Neuron (in vitro differentiated cells): ENCODE data around the gene RPRD2.

Experiments
- H2AFZ ChIP-seq: one replicate; pipeline ENCODE4 v1.6.1; 2013; ENCODE audit warnings: low read depth, mild to moderate bottlenecking, inconsistent platforms, low read length, moderate library complexity
- H3K27me3 ChIP-seq: one replicate; pipeline ENCODE4 v1.6.1; 2013; ENCODE audit warnings: low read length; ENCODE audit not compliant: insufficient read depth
- H3K36me3 ChIP-seq: one replicate; pipeline ENCODE4 v1.6.1; 2013; ENCODE audit warnings: low read length; ENCODE audit not compliant: insufficient read depth
- H3K4me1 ChIP-seq: one replicate; pipeline ENCODE4 v1.6.1; 2013; ENCODE audit warnings: low read length; ENCODE audit not compliant: insufficient read depth
- H3K4me3 ChIP-seq: 2 replicates; pipeline ENCODE4 v1.5.1; 2013; ENCODE audit warnings: mild to moderate bottlenecking, low read length, moderate library complexity
- H3K9me3 ChIP-seq: one replicate; pipeline ENCODE4 v1.6.1; 2013; ENCODE audit warnings: low read length

RPRD2 gene

GRCh38 chr1:150486966-150487762 lies 123.2 kb downstream of the RPRD2 start, which contains the start of gene TARS2:
TARS2 (plus strand) TSS chr1:150487419; CDS start chr1:150487451, 32 bp downstream.
- Histone ChIP-seq H2AFZ (peak within 1 kb of the TSS; percentile 41), H3K4me1 (peaks cover 8% of the 10 kb centered on the region)

GRCh38 chr1:150487763-150488115 lies 123.8 kb downstream of the RPRD2 start:
- H3K27me3 ChIP-seq, result no peaks in the 10 kb centered on the region
- H2AFZ ChIP-seq, result peak overlapping the region; percentile 41
- H3K4me3 ChIP-seq, result peak overlapping the region; percentile 75
- H3K36me3 ChIP-seq, result peaks cover 30% of the 10 kb centered on the region
- no peaks in the 10 kb centered on the region for H3K9me3 ChIP-seq
- peaks cover 8% of the 10 kb centered on the region for H3K4me1 ChIP-seq

More at GRCh38 chr1:150486966-150487762, 123.2 kb downstream of the RPRD2 start, which contains the start of gene TARS2:
- H3K9me3 ChIP-seq, result no peaks in the 10 kb centered on the region
- H3K4me3 ChIP-seq, result peak within 1 kb of the TSS; percentile 75
- no peaks in the 10 kb centered on the region for H3K27me3 ChIP-seq
- peaks cover 26% of the 10 kb centered on the region for H3K36me3 ChIP-seq

- Histone ChIP-seq H3K4me1 (peaks cover 2% of the 10 kb centered on the region), H3K4me3 (no peak overlapping the region), H3K36me3 (peaks cover 64% of the 10 kb centered on the region), H2AFZ (no peak overlapping the region), H3K9me3 (no peaks in the 10 kb centered on the region), H3K27me3 (no peaks in the 10 kb centered on the region)
Observed at GRCh38 chr1:150493175-150493574, 129.2 kb downstream of the RPRD2 start.

- H3K27me3 ChIP-seq, result no peaks in the 10 kb centered on the region
- H3K9me3 ChIP-seq, result no peaks in the 10 kb centered on the region
- H3K4me1 ChIP-seq, result no peaks in the 10 kb centered on the region
- H2AFZ ChIP-seq, result no peak overlapping the region
- no peak overlapping the region for H3K4me3 ChIP-seq
- H3K36me3 ChIP-seq, result peaks cover 61% of the 10 kb centered on the region
Observed at GRCh38 chr1:150498342-150498741, 134.4 kb downstream of the RPRD2 start.

DNA sequence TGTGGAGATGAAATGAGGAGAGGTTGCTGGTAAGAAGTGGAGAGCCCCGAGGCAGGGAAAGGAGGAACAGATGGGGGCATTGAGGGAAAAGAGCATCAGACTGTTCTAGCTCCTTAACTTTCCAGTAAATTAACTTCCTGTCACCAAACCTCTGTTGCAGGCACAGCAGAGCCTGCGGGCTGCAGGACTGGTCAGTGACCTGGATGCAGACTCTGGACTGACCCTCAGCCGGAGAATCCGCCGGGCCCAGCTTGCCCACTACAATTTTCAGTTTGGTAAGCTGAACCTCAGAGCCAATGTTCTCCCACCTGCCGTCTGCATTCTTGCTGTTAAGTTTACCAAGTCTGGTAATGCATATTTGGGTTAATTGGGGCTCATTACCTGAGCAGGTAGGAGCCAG lies 141.5 kb downstream of the RPRD2 start:
- H3K36me3 ChIP-seq, result peaks cover 36% of the 10 kb centered on the region
- no peak overlapping the region for H2AFZ ChIP-seq
- no peak overlapping the region for H3K4me3 ChIP-seq
- no peaks in the 10 kb centered on the region for H3K9me3 ChIP-seq
- peaks cover 42% of the 10 kb centered on the region for H3K4me1 ChIP-seq
- H3K27me3 ChIP-seq, result no peaks in the 10 kb centered on the region

GRCh38 chr1:150507912-150508864 lies 144.2 kb downstream of the RPRD2 start, which contains the start of gene ECM1:
ECM1 (plus strand) TSS chr1:150508109; CDS start chr1:150508210, 101 bp downstream.
- H3K36me3 ChIP-seq, result peaks cover 22% of the 10 kb centered on the region
- H2AFZ ChIP-seq, result no peak within 1 kb of the TSS
- peaks cover 42% of the 10 kb centered on the region for H3K4me1 ChIP-seq
- no peaks in the 10 kb centered on the region for H3K27me3 ChIP-seq
- no peak within 1 kb of the TSS for H3K4me3 ChIP-seq
- H3K9me3 ChIP-seq, result no peaks in the 10 kb centered on the region

DNA sequence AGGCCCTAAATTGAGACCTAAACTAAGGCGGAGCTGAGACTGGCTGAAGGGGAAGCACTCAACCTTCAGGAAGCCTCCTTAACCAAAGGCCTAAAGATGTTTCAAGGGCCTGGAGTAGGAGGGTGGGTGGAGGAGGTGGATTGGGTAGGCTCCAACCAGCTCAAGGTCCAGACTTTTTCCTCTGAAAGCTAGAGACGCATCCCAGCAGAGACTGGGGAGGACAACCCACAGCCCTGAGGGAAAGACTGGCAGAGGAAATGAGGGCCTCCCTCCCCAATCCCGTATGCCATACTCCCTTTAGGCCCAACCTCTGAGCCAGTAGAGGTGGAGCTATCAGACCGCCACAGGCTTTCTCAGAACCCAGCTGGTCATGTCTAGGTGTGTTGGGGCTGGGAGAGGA lies 145.0 kb downstream of the RPRD2 start:
- Histone ChIP-seq H3K9me3 (no peaks in the 10 kb centered on the region), H3K27me3 (no peaks in the 10 kb centered on the region), H3K36me3 (peaks cover 20% of the 10 kb centered on the region), H3K4me3 (no peak overlapping the region), H3K4me1 (peaks cover 42% of the 10 kb centered on the region), H2AFZ (no peak overlapping the region)

DNA sequence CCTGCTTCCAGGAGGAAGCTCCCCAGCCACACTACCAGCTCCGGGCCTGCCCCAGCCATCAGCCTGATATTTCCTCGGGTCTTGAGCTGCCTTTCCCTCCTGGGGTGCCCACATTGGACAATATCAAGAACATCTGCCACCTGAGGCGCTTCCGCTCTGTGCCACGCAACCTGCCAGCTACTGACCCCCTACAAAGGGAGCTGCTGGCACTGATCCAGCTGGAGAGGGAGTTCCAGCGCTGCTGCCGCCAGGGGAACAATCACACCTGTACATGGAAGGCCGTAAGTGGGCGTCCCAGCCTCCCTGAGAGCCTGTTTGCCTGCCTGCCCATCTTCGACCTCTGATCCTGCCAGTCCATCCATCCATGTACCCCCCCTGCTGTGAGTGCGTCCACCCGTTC lies 147.6 kb downstream of the RPRD2 start:
- H2AFZ ChIP-seq, result no peak overlapping the region
- no peak overlapping the region for H3K4me3 ChIP-seq
- no peaks in the 10 kb centered on the region for H3K9me3 ChIP-seq
- H3K4me1 ChIP-seq, result peaks cover 30% of the 10 kb centered on the region
- H3K27me3 ChIP-seq, result no peaks in the 10 kb centered on the region
- no peaks in the 10 kb centered on the region for H3K36me3 ChIP-seq

DNA sequence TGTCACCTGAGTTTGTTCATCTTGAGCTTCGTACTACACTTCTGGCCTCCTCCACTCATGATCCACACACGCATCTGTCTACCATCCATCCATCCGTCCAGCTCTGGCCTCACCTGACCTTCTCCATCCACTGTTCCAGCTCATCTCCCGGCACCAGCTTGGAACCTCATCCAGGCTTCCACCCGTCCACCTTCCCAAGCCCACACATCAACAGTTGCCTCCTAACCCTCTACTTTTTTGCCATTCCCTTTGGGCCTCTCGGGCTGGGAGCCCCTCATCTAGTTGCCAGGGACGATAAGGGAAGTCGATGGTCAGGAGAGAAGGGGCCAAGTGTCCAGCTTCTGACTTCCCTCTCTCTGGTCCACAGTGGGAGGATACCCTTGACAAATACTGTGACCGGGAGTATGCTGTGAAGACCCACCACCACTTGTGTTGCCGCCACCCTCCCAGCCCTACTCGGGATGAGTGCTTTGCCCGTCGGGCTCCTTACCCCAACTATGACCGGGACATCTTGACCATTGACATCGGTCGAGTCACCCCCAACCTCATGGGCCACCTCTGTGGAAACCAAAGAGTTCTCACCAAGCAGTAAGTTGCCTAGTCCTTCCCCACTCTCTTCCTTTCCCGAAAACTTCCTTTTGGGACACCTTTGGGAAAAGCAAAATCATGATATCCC lies 148.2 kb downstream of the RPRD2 start:
- H3K9me3 ChIP-seq, result no peaks in the 10 kb centered on the region
- H3K4me1 ChIP-seq, result peaks cover 26% of the 10 kb centered on the region
- no peaks in the 10 kb centered on the region for H3K36me3 ChIP-seq
- H3K27me3 ChIP-seq, result no peaks in the 10 kb centered on the region
- no peak overlapping the region for H2AFZ ChIP-seq
- no peak overlapping the region for H3K4me3 ChIP-seq

DNA sequence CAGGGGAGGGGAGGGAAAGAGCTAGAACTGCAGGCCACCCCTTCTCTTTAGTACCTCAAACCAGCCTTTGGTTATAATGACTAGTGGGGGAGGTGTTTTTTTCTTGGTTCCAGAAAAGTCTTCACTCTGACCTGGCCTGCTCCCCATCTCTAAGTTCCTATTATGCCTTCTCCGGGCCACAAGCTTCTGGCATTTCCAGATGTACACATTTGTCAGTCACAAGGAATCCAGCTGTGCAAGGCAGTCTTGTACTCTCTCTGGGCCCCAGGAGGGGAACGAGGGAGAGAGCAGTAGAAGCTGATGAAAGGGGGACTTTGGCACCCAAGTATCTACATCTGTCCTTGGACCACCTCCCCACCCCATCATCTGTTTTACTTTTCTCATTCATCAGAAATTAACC lies 148.9 kb downstream of the RPRD2 start:
- Histone ChIP-seq H3K4me1 (peaks cover 23% of the 10 kb centered on the region), H3K27me3 (no peaks in the 10 kb centered on the region), H3K9me3 (no peaks in the 10 kb centered on the region), H2AFZ (no peak overlapping the region), H3K4me3 (no peak overlapping the region), H3K36me3 (no peaks in the 10 kb centered on the region)

DNA sequence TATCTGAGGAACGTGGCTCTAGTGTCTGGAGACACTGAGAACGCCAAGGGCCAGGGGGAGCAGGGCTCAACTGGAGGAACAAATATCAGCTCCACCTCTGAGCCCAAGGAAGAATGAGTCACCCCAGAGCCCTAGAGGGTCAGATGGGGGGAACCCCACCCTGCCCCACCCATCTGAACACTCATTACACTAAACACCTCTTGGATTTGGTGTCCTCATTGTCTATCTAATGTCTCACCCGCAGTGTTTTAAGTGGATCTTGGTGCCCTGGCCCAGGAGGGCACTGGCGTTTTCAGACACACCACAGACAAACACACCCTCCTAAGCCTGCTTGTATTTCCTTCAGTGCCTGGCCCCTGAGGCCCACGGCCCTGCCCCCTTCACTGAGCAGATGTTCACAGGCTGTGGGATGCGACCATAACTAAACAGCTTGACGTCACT lies 149.4 kb downstream of the RPRD2 start:
- Histone ChIP-seq H3K4me1 (peaks cover 18% of the 10 kb centered on the region), H3K4me3 (no peak overlapping the region), H3K9me3 (no peaks in the 10 kb centered on the region), H3K27me3 (no peaks in the 10 kb centered on the region), H2AFZ (no peak overlapping the region), H3K36me3 (no peaks in the 10 kb centered on the region)

DNA sequence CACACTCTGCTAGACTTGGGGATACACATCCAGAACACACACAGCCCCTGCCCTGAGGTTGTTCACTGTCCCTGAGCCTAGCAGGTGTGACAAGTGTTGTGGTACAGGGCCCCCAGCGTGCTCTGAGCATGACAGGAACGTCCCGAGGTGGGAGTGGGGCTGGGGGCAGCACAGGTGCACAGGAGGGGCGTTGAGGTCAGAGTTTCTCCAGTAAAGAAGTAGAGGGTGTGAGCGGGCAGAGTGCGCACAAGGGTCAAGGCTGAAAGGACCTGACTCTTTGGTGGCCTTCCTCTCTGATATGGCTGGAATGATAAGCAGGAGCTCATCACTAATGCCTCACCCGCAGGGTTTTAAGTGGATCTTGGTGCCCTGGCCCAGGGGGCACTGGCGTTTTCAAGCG lies 150.3 kb downstream of the RPRD2 start:
- no peak overlapping the region for H3K4me3 ChIP-seq
- H3K9me3 ChIP-seq, result no peaks in the 10 kb centered on the region
- H3K4me1 ChIP-seq, result peaks cover 9% of the 10 kb centered on the region

More for the DNA sequence above, 150.3 kb downstream of the RPRD2 start:
- Histone ChIP-seq H3K36me3 (no peaks in the 10 kb centered on the region), H2AFZ (no peak overlapping the region), H3K27me3 (no peaks in the 10 kb centered on the region)
